RKO (cell line): Measurements from ENCODE around the gene TSPAN14.
"Not testable (repeated sequence)": the region's sequence is repeated elsewhere in the genome, so short reads cannot be mapped to it uniquely, and the experiment has no call there.

ENCODE experiments used
- DNase-seq: peaks from one replicate; pipeline ENCODE4 v3.0.0-alpha.2; 2016; ENCODE audit warnings: low spot score

TSPAN14 gene, protein sequence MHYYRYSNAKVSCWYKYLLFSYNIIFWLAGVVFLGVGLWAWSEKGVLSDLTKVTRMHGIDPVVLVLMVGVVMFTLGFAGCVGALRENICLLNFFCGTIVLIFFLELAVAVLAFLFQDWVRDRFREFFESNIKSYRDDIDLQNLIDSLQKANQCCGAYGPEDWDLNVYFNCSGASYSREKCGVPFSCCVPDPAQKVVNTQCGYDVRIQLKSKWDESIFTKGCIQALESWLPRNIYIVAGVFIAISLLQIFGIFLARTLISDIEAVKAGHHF

GRCh38 chr10:80453842-80454512 is at the start of gene TSPAN14:
TSS of gene TSPAN14 (plus strand) at chr10:80454310. CDS start at chr10:80489234, 34,924 bp downstream.
- peak; percentile 79 for DNase-seq

DNA sequence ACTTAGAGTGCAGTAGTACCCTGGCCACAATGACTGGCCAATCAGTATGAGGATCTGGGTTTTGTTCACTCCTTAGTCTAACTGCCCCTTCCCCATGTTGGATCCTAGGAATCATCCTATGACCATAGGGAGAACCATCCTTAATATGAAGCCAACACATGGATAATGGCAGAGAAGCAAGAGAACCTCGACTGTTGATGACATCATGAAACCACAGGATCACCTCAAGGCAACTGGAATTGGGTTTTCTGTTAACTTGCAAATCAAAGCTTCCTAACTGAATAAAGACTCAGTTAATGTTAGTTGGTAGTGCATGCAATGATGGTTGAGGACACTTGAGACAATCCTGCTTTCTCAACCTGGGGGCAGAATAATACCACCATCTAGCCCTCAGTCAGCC is 49.1 kb upstream of the TSPAN14 start:
- DNase-seq, result no peak

DNA sequence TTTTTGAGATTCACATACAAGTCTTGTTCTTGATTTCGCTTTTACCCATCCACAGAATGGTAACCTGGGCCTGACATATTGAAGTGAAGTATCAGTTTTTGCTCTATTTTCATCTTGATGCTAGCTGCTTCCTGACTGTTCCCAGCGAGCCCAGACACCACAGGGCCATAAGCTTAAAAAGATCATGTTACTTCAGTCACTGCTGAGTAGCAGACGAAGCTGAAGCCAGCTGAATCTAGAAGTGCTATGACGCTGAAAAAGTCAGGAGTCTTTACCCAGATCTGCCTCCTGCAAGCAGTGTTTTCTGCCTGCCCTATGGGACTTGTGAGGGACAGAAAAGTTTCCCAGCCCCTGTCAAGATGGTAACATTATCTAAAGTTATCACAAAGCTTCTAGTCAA is 48.5 kb upstream of the TSPAN14 start:
- DNase-seq, result no peak

DNA sequence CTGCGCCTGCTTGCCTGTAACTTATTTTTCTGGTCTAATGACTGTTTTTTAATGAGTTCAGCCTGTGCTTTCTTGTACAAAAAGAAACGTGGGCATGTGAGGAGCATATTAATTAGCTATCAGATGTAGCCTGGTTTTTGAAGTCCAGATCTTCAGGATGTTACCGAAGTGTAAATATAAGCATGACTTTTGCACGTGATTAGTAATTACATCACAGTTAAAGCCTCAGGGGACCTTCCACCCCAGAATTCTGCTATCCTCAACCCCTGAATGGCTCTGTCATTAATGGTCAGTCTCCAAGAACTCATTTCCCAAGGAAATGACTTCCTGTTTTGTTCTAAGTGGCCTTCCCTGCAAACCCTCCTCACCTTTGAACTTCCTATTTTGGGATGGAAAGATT is 47.9 kb upstream of the TSPAN14 start:
- no peak for DNase-seq

- DNase-seq, result peak; percentile 93
These were observed 46.3 kb upstream of the TSPAN14 start for GRCh38 chr10:80407812-80408241.

DNA sequence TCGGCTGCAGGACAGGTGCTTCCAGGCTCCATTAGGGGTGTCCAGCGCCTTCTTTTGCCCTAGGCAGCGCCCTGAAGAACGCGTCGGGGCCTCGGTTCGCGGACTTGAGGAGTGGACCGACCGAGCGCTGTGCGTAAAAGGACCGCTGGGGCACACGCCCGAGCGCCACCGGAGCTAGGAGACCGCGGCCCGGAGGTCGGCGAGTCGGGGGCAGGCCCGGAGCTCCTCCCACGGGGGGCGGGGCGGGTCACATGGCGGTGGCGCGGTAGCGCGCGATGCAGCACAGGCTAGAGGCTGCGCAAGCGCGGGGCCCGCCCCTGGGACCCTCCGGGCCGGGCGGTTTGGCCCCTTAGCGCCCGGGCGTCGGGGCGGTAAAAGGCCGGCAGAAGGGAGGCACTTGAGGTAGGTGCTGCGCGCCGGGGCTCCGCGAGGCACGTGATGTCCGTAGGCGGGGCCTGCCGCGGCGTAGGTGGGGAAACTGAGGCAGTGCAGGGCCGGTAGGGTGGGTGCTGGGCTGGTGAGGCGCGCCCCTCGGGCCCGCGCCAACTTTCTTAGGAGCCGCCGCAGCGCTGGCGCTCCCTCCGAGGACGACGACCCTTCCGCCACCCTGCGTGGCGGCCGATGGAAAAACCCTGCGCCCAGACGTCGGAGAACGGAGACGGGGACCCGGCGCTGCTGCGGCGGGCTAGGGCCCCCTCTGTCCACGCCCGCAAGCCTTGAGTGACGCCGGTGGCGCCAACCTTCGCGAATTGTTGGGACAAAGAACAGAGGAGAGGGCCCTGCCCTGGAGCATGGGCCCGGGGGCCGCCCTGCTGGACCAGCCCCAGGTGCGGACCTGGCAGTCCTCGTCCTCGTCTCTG is 45.6 kb upstream of the TSPAN14 start, which contains the start of gene PRXL2A:
PRXL2A (plus strand) TSS at position 310 of the 860 bp plus-strand sequence. CDS start 11,917 bp downstream, outside the sequence.
- peak; percentile 83 for DNase-seq

DNA sequence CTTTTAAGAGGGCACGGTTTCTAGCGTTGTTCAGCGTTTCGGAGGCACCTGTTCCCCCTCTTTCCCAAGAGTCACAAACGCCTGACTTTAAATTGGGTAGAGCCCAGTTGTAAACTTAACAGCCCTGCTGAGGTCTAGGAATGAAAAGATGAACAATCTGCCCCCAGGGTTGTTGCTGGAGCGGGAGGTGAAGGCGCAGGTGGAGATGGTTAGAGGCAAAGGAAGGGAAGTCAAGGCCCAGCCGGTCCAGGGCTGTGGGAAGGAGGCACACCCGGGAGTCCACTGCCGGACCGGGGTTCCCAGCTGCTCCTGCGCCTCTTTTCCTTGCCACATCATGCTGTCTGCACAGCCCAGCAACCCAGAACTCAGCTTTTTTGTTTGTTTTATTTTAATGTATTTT is 45.0 kb upstream of the TSPAN14 start:
- peak; percentile 16 for DNase-seq

- DNase-seq, result no peak
These were observed 44.0 kb upstream of the TSPAN14 start for GRCh38 chr10:80410122-80410521.

DNA sequence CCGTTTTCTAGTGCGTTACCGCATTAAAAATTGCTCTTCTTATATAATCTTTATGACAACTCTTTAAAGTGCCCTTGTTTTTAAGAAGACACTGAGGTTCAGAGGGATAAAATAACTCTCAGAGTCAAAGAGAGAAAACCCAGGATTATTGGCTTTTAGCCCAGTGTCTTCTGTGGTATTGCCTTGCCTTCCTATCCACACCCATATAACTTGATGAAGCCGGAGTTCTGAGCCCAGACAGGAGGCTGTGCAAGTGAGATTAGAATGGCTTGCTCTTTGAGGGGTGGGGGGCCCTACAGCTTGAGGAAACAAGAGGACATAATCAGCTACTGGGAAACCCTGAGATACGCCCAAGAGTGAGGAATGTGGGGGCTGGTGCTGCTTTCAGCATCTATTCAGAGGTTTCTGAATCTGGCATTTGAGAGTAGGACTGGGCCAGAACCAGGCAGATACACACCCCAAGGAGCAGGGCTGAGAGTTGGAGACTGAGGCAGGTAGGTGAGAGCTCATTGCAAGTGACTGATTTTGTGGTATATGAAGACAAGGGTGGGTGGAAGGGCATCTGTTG is 43.4 kb upstream of the TSPAN14 start:
- DNase-seq, result no peak

- no peak for DNase-seq
These were observed 42.8 kb upstream of the TSPAN14 start for GRCh38 chr10:80411267-80411668.

- DNase-seq, result no peak
These were observed 42.4 kb upstream of the TSPAN14 start for GRCh38 chr10:80411681-80412220.

DNA sequence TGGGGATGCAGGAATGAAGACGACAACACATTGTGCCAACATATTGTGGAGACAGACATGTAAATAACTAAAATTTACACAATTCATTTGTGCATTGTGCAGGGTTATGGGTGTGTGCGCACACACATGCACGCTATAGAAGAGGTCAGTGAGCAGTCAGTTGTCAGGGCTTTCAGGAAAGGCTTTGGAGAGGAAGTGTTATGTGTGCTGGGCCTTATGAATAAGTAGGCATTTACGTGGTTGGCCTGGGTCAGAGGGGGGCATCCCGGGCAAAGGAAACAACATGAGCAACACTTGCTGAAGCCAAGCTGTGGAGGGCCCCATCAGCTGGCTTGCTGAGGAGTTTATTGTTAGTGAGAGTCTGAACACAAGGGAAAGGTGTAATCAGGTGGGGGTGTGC is 41.6 kb upstream of the TSPAN14 start:
- no peak for DNase-seq

GRCh38 chr10:80413271-80413996 is 40.7 kb upstream of the TSPAN14 start:
- no peak for DNase-seq

- no peak for DNase-seq
These were observed 39.8 kb upstream of the TSPAN14 start for GRCh38 chr10:80414142-80414895.

- DNase-seq, result no peak
These were observed 38.2 kb upstream of the TSPAN14 start for GRCh38 chr10:80415734-80416478.

DNA sequence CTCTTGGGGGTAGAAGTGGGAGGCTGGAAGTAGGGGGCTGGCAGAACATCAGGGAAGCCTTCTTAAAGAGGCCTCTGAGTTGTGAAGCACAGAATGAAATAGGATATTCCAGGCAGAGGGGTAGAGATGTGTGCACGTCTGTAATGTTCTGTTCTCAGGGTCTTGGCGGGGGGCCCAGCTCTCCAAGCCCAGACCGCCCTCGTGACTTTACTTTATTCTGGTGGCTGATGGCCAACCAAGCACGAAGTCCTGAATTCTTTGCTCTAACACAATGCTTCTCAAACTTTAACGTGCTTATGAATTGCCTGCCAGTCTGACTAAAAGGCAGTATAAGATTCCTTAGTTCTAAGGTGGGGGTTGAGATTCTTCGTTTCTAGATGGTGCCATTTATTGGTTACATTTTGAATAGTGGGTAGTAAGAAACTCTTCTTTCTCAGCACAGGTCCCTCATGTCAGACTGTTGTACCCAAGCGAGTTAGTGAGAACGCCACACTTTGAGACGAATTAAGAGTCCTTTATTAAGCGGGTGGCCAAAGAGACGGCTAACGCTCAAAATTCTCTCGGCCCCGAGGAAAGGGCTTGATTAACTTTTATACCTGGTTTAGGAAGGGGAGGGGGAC is 37.5 kb upstream of the TSPAN14 start:
- DNase-seq, result no peak

GRCh38 chr10:80417256-80417655 is 36.9 kb upstream of the TSPAN14 start:
- not testable (repeated sequence) for DNase-seq

- DNase-seq, result no peak
These were observed 32.9 kb upstream of the TSPAN14 start for GRCh38 chr10:80421050-80421706.
